GM12872 (cell line): ENCODE data around the gene NMNAT3.

ENCODE experiments used
- TF ChIP-seq, protein P1 (sequence below): IDR thresholded peaks from 3 replicates; pipeline ENCODE4 v1.5.1; 2011; ENCODE audit warnings: low read depth, mild to moderate bottlenecking, low read length, moderate library complexity; ENCODE audit not compliant: insufficient read depth

Gene NMNAT3

DNA sequence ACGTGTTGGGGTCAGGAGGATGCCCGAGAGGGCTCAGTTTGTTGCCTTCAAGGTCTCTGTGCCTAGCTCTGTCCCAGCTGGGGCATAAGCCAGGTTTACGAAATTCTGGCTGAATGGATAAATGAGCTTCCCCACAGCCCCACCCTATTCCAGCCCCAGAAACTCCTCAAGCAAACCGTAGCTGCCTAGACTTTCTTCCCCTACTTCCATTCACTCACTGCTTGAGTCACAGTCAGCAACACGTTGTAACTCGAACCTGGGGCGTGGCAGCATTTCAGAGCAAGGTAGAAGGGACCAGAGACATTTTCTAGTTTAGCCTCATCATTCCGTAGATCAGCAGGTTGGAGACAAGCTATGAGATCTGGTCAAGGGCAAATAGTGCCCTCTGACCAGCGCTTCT is 24.2 kb downstream of the NMNAT3 start:
- TF ChIP-seq, protein P1, sequence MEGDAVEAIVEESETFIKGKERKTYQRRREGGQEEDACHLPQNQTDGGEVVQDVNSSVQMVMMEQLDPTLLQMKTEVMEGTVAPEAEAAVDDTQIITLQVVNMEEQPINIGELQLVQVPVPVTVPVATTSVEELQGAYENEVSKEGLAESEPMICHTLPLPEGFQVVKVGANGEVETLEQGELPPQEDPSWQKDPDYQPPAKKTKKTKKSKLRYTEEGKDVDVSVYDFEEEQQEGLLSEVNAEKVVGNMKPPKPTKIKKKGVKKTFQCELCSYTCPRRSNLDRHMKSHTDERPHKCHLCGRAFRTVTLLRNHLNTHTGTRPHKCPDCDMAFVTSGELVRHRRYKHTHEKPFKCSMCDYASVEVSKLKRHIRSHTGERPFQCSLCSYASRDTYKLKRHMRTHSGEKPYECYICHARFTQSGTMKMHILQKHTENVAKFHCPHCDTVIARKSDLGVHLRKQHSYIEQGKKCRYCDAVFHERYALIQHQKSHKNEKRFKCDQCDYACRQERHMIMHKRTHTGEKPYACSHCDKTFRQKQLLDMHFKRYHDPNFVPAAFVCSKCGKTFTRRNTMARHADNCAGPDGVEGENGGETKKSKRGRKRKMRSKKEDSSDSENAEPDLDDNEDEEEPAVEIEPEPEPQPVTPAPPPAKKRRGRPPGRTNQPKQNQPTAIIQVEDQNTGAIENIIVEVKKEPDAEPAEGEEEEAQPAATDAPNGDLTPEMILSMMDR = no peak

DNA sequence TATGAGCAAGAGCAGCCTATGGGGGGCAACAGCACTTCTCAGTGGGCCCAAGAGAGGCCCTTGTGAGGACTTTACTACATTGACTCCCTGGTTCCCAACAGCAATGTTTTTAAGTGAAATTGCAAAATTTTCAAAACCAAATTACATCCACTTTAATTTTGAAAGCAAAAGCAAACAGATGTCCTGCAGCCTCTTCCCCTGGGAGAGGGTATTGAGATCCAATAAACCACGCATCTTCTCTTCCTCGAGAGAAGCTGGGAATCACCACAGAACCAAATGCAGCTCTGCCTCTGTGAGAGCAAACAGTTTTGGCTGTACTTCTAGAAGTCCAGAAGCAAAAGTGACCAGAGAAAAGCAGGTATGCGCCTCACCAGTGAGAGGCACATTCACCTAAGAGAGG is 25.2 kb downstream of the NMNAT3 start:
- TF ChIP-seq, protein P1 = no peak

DNA sequence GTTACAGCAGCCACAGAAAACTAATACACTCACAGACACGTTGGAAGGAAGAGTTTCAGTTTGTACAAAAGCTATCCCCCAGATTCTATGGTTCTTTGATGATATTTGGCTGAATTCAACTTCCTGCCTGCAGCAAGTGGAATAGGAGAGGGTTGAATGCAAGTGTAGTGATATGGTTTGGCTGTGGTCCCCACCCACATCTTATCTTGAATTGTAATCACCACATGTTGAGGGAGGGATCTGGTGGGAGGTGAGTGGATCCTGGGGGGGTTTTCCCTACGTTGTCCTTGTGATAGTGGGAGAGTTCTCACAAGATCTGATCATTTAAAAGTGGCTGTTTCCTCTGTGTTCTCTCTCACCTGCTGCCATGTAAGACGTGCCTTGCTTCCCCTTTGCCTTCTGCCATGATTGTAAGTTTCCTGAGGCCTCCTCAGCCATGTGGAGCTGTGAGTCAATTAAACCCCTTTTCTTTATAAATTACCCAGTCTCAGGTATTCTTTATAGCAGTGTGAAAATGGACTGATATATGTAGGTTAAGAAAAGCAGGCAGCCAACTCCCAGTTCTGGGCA is 29.8 kb downstream of the NMNAT3 start:
- TF ChIP-seq, protein P1 = no peak

DNA sequence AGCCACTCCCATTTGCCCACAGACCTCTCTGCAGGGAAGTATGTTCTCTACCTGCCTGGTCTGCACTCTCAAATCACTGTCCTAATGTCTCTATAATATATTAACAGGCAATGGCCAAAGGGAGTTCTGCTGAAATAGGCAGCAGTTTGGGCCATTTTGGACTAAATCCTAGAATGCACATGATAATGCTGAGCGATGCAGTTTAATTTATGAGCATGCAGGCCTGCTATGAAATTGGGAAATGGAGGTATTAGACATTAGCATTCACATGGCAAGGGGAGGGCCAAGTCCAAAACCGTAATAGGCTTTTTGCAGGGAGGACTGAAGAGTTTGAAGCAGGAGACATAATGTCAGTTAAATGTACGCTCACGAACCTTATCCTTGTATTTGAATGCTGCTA is 31.3 kb downstream of the NMNAT3 start:
- TF ChIP-seq, protein P1 = no peak

DNA sequence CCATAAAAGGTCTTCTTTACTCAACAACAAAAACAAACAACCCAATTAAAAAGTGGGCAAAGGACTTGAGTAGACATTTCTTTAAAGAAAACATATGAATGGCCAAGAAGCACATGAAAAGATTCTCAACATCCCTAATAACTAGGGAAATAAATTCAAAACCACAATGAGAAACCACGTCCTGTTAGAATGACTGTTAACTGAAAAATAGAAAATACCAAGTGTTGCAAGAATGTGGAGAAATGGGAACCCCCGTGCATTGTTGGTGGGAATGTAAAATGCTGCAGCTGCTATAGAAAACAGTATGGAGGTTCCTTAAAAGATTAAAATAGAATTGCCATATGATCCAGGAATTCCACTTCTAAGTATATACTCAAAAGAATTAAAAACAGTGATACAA is 34.8 kb downstream of the NMNAT3 start:
- TF ChIP-seq, protein P1 = no peak

DNA sequence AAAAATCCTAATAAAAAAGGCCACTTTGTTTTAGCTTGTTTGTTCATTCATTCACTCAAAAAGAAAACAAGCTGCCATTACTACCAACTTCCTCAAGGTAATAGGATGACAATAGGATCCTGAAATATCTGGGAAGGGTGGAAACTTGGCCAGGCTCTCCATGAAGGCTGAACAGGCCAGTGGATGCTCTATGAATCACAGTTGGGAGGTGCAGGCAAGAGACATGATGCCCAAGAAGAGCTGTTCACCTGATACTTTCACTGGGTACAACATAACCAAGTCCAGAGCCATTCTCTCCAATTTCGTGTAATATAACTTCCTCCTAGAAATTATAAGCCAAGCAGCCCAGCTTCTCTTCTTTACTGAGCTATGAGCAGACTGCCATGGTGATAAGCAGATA is 37.3 kb downstream of the NMNAT3 start:
- TF ChIP-seq, protein P1 = no peak

DNA sequence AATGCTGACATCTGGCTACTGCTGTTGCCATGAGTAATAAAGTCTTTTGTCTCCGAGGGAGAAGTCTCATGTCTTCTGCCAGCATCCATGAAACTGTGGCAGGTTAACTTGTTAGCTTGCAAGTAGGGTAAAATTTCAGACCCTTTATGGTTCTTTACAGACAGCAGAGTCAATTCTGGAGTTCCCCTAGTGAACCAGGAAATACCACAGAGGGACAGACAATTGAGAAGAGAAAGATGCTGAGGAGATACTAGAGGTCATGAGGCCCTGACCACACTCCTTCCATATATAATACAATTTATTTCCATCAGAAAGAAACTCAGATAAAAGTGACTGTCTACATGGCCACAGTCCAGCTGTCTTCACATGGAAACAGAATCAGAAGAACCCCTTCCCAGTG is 38.1 kb downstream of the NMNAT3 start:
- TF ChIP-seq, protein P1 = no peak
